ENCODE measurements around the gene WWOX. TPM values are rescaled to one million over a fixed set of nuclear protein-coding genes. Genes with fewer than 3 reads are reported as not detected.

WWOX gene
- total and polyA plus RNA-seq, 2 donors (not counting 1 experiment from before 2014, with no cell fraction given), result 10.5 to 42.3 TPM

GRCh38 chr16:78333808-78334207 is 234.4 kb downstream of the WWOX start:
- POLR2A ChIA-PET, result no interaction called here
- TF ChIP-seq EZH2 (IDR thresholded peaks at IDR 0.05; ENCODE audit: borderline replicate concordance, insufficient read depth, low read depth, low read length, poor library complexity, severe bottlenecking) (no peak), CTCF (IDR thresholded peaks at IDR 0.05) (no peak)

GRCh38 chr16:78340590-78340989 is 241.1 kb downstream of the WWOX start:
- DNase-seq (no peak), ATAC-seq (ENCODE audit: low read depth) (no peak)
- CTCF ChIA-PET, result no interaction called here
- H2AFZ ChIP-seq (ENCODE audit: insufficient read depth, low read depth, low read length, poor library complexity, severe bottlenecking), result no peak overlapping the region
- H3K4me1 ChIP-seq (ENCODE audit: control insufficient read depth in 2 of 2, insufficient read depth in 2 of 2, low read length in 2 of 2), result no peaks in the 10 kb centered on the region
- no peaks in the 10 kb centered on the region for H3K79me2 ChIP-seq (ENCODE audit: control insufficient read depth, insufficient read depth, low read length)
- H3K4me2 ChIP-seq (replicated peaks; ENCODE audit: low read depth, low read length, poor library complexity, severe bottlenecking), result no peak overlapping the region
- no peaks in the 10 kb centered on the region for H3K36me3 ChIP-seq (replicated peaks in 1 of 2; ENCODE audit: control extremely low read depth in 1 of 2, control insufficient read depth in 1 of 2, extremely low read depth in 1 of 2, insufficient read depth in 2 of 2, low read length in 1 of 2)
- WGBS (ENCODE audit: insufficient coverage), result no CpG with 5 or more reads among the region's 1 CpG
- no peak overlapping the region for H3K9ac ChIP-seq (ENCODE audit: low read length)
- no peak overlapping the region for H3K4me3 ChIP-seq (ENCODE audit: control extremely low read depth in 1 of 5, extremely low read depth in 1 of 5, insufficient read depth in 1 of 5, low read depth in 2 of 5, low read length in 4 of 5)
- no peaks in the 10 kb centered on the region for H4K20me1 ChIP-seq (ENCODE audit: control insufficient read depth, insufficient read depth, low read length, poor library complexity, severe bottlenecking)
- TF ChIP-seq CTCF (IDR thresholded peaks at IDR 0.05) (no peak), EZH2 (IDR thresholded peaks at IDR 0.05; ENCODE audit: borderline replicate concordance, insufficient read depth, low read depth, low read length, poor library complexity, severe bottlenecking) (no peak)
- intact Hi-C loops (cut with micrococcal nuclease), result no loop called here
- peaks cover 0 to 4% (median 0%) of the 10 kb centered on the region in 3 donors for H3K9me3 ChIP-seq (ENCODE audit: control extremely low read depth in 1 of 3, control insufficient read depth in 2 of 3, insufficient read depth in 1 of 3, low read length in 2 of 3)
- Mint-ChIP-seq H3K9me3 (ENCODE audit: insufficient read depth) (peaks cover 2% of the 10 kb centered on the region), H3K27ac (no peak overlapping the region), H3K4me1 (no peaks in the 10 kb centered on the region), H3K27me3 (no peaks in the 10 kb centered on the region), H3K4me3 (no peak overlapping the region)
- POLR2A ChIA-PET, result no interaction called here
- H3K27me3 ChIP-seq (replicated peaks in 1 of 4; ENCODE audit: control extremely low read depth in 1 of 4, control insufficient read depth in 3 of 4, insufficient read depth in 4 of 4, low read length in 3 of 4), result no peaks in the 10 kb centered on the region
- H3K27ac ChIP-seq (ENCODE audit: low read length in 2 of 2), result no peak overlapping the region

More at GRCh38 chr16:78333808-78334207, 234.4 kb downstream of the WWOX start:
- Histone ChIP-seq H3K27me3 (replicated peaks in 1 of 4; ENCODE audit: control extremely low read depth in 1 of 4, control insufficient read depth in 3 of 4, insufficient read depth in 4 of 4, low read length in 3 of 4) (no peaks in the 10 kb centered on the region), H3K79me2 (ENCODE audit: control insufficient read depth, insufficient read depth, low read length) (no peaks in the 10 kb centered on the region), H3K4me2 (replicated peaks; ENCODE audit: low read depth, low read length, poor library complexity, severe bottlenecking) (no peak overlapping the region), H4K20me1 (ENCODE audit: control insufficient read depth, insufficient read depth, low read length, poor library complexity, severe bottlenecking) (no peaks in the 10 kb centered on the region), H3K9me3 (ENCODE audit: control extremely low read depth in 1 of 3, control insufficient read depth in 2 of 3, insufficient read depth in 1 of 3, low read length in 2 of 3) (no peaks in the 10 kb centered on the region), H3K4me1 (ENCODE audit: control insufficient read depth in 2 of 2, insufficient read depth in 2 of 2, low read length in 2 of 2) (no peaks in the 10 kb centered on the region), H3K36me3 (replicated peaks in 1 of 2; ENCODE audit: control extremely low read depth in 1 of 2, control insufficient read depth in 1 of 2, extremely low read depth in 1 of 2, insufficient read depth in 2 of 2, low read length in 1 of 2) (no peaks in the 10 kb centered on the region), H3K9ac (ENCODE audit: low read length) (no peak overlapping the region), H2AFZ (ENCODE audit: insufficient read depth, low read depth, low read length, poor library complexity, severe bottlenecking) (no peak overlapping the region), H3K4me3 (ENCODE audit: control extremely low read depth in 1 of 5, extremely low read depth in 1 of 5, insufficient read depth in 1 of 5, low read depth in 2 of 5, low read length in 4 of 5) (no peak overlapping the region), H3K27ac (ENCODE audit: low read length in 2 of 2) (no peak overlapping the region)
- H3K27ac Mint-ChIP-seq, result no peak overlapping the region
- no CpG with 5 or more reads among the region's 5 CpGs for WGBS (ENCODE audit: insufficient coverage)
- ATAC-seq (ENCODE audit: low read depth), result no peak
- H3K9me3 Mint-ChIP-seq (ENCODE audit: insufficient read depth), result peaks cover 2% of the 10 kb centered on the region
- no peaks in the 10 kb centered on the region for H3K4me1 Mint-ChIP-seq
- no peak overlapping the region for H3K4me3 Mint-ChIP-seq
- CTCF ChIA-PET, result no interaction called here
- no peak for DNase-seq
- H3K27me3 Mint-ChIP-seq, result no peaks in the 10 kb centered on the region
- intact Hi-C loops (cut with micrococcal nuclease), result no loop called here
